Subcutaneous abdominal adipose tissue (tissue), 5 donors: ENCODE measurements around the gene RUNDC1.
A peak's percentile ranks its signal among the peaks of the same experiment; 100 is the strongest.
"Not testable (repeated sequence)": the region's sequence is repeated elsewhere in the genome, so short reads cannot be mapped to it uniquely, and the experiment has no call there.

ENCODE experiments used
- H3K27ac ChIP-seq: one replicate; pipeline ENCODE4 v1.7.0; 2013; ENCODE audit warnings: low read depth, mild to moderate bottlenecking, inconsistent platforms, low read length, moderate library complexity
- H3K27me3 ChIP-seq, 5 donors: one replicate each; pipeline ENCODE4 v1.7.0; 2013; ENCODE audit warnings: low read length in 5 of 5, inconsistent platforms in 1 of 5; ENCODE audit not compliant: control insufficient read depth in 5 of 5, insufficient read depth in 4 of 5
- H3K36me3 ChIP-seq, 5 donors: one replicate each; pipeline ENCODE4 v1.7.0; 2013; ENCODE audit warnings: low read length in 5 of 5; ENCODE audit not compliant: control insufficient read depth in 5 of 5, insufficient read depth in 5 of 5
- H3K4me1 ChIP-seq, 5 donors: one replicate each; pipeline ENCODE4 v1.7.0; 2013; ENCODE audit warnings: low read length in 5 of 5, mild to moderate bottlenecking in 3 of 5, moderate library complexity in 1 of 5; ENCODE audit not compliant: control insufficient read depth in 5 of 5, insufficient read depth in 5 of 5
- H3K4me3 ChIP-seq, 5 donors: one replicate each; pipeline ENCODE4 v1.7.0; 2013; ENCODE audit warnings: low read length in 5 of 5, low read depth in 1 of 5
- H3K9ac ChIP-seq, 5 donors: one replicate each; pipeline ENCODE4 v1.7.0; 2013; ENCODE audit warnings: low read length in 5 of 5, mild to moderate bottlenecking in 4 of 5, moderate library complexity in 3 of 5
- H3K9me3 ChIP-seq, 5 donors: one replicate each; pipeline ENCODE4 v1.7.0; 2013; ENCODE audit warnings: low read length in 5 of 5; ENCODE audit not compliant: control insufficient read depth in 5 of 5
- donor health status: healthy.
- donor health status: healthy.
- donor health status: healthy.
- donor health status: healthy.
- donor health status: healthy.

RUNDC1 gene

DNA sequence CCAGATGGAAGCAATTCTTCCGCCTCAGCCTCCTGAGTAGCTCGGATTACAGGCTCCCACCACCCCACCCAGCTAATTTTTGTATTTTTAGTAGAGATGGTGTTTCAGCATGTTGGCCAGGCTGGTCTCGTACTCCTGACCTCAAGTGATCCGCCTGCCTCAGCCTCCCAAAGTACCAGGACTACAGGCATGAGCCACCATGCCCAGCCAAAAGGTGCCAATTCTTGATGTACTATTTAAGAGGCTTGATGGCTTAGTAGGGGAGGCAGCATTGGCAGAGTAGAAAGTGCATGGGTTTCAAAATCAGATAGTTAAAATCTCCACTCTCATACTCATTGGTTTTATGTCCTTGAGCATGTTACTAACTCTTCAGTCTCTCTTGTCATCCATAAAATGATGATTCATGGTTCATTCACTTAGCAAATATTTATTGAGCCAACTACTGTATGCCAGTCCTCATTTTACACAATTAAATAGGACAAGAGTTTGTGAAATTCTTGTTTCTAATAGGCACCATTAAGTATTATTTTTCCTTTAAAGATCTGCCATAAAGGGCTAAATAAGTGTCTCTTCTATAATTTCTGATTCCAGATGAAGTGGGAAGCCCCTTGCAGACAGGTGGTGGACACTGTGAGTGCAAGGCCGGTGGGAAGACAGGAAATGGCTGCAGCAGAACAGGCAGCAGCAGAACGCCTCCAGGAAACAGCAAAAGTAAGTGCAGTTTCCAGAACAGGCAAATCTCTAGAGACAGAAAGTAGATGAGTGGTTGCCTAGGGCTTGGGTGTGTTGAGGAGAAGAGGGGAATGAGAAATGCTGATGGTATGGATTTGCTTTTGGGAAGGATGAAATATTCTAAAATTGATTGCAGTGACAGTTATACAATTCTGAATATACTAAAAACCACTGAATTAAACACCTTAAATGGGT, 9.6 kb downstream of the RUNDC1 start:
- no peaks in the 10 kb centered on the region for H3K9me3 ChIP-seq
- no peak overlapping the region for H3K4me3 ChIP-seq
- peaks cover 9 to 74% (median 53%) of the 10 kb centered on the region in 5 donors for H3K36me3 ChIP-seq
- H3K27ac ChIP-seq: no peak overlapping the region
- no peak overlapping the region for H3K9ac ChIP-seq
- H3K27me3 ChIP-seq: no peaks in the 10 kb centered on the region
- H3K4me1 ChIP-seq: peaks cover 0 to 33% (median 23%) of the 10 kb centered on the region in 5 donors

GRCh38 chr17:42991471-42991870, 11.1 kb downstream of the RUNDC1 start:
- Histone ChIP-seq H3K4me1 (peaks cover 0 to 21% (median 12%) of the 10 kb centered on the region in 5 donors), H3K9me3 (no peaks in the 10 kb centered on the region), H3K36me3 (peaks cover 9 to 74% (median 53%) of the 10 kb centered on the region in 5 donors), H3K9ac (no peak overlapping the region), H3K27ac (no peak overlapping the region), H3K4me3 (no peak overlapping the region), H3K27me3 (no peaks in the 10 kb centered on the region)

- H3K4me1 ChIP-seq: peaks cover 0 to 14% (median 8%) of the 10 kb centered on the region in 5 donors
- no peaks in the 10 kb centered on the region for H3K9me3 ChIP-seq
- H3K27me3 ChIP-seq: no peaks in the 10 kb centered on the region
- no peak overlapping the region for H3K9ac ChIP-seq
- no peak overlapping the region for H3K4me3 ChIP-seq
- H3K36me3 ChIP-seq: peaks cover 9 to 67% (median 47%) of the 10 kb centered on the region in 5 donors
- no peak overlapping the region for H3K27ac ChIP-seq
These were observed 12.5 kb downstream of the RUNDC1 start for GRCh38 chr17:42992872-42993271.

- H3K27ac ChIP-seq, H3K27me3 ChIP-seq: not testable (repeated sequence)
- H3K36me3 ChIP-seq: peaks cover 9 to 56% (median 41%) of the 10 kb centered on the region in 5 donors
These were observed 13.5 kb downstream of the RUNDC1 start for GRCh38 chr17:42993913-42994312.

GRCh38 chr17:42997390-42997983, 17.1 kb downstream of the RUNDC1 start:
- Histone ChIP-seq H3K27ac (peak overlapping the region; percentile 50), H3K36me3 (peaks cover 7 to 44% (median 32%) of the 10 kb centered on the region in 5 donors), H3K4me3 (peak overlapping the region in 3 of 5 donors; percentile 40 to 98 (median 92)), H3K4me1 (peaks cover 8 to 37% (median 34%) of the 10 kb centered on the region in 5 donors), H3K9me3 (no peaks in the 10 kb centered on the region), H3K27me3 (no peaks in the 10 kb centered on the region), H3K9ac (peak overlapping the region in 3 of 5 donors; percentile 53 to 69 (median 63))

More at GRCh38 chr17:42993913-42994312, 13.5 kb downstream of the RUNDC1 start:
- H3K4me3 ChIP-seq, H3K9me3 ChIP-seq, H3K9ac ChIP-seq: not testable (repeated sequence)
- H3K4me1 ChIP-seq: peaks cover 0 to 12% (median 11%) of the 10 kb centered on the region in 5 donors

GRCh38 chr17:42997984-42998938, 17.9 kb downstream of the RUNDC1 start, which contains the start of gene RPL27:
Gene RPL27, plus strand, starts transcription at chr17:42998419. Its CDS starts 332 bp downstream, at chr17:42998751.
- Histone ChIP-seq H3K27ac (peak within 1 kb of the TSS; percentile 94), H3K4me3 (peak within 1 kb of the TSS; percentile 73 to 98 (median 92)), H3K4me1 (peaks cover 8 to 37% (median 36%) of the 10 kb centered on the region in 5 donors), H3K9ac (peak within 1 kb of the TSS; percentile 75 to 99 (median 94)), H3K36me3 (peaks cover 7 to 44% (median 32%) of the 10 kb centered on the region in 5 donors), H3K9me3 (no peaks in the 10 kb centered on the region), H3K27me3 (no peaks in the 10 kb centered on the region)

GRCh38 chr17:42999003-42999525, 18.7 kb downstream of the RUNDC1 start:
- H3K4me1 ChIP-seq: peaks cover 8 to 37% (median 36%) of the 10 kb centered on the region in 5 donors
- peak overlapping the region; percentile 75 to 99 (median 94) for H3K9ac ChIP-seq
- H3K27me3 ChIP-seq: no peaks in the 10 kb centered on the region
- no peaks in the 10 kb centered on the region for H3K9me3 ChIP-seq
- peaks cover 7 to 43% (median 34%) of the 10 kb centered on the region in 5 donors for H3K36me3 ChIP-seq
- H3K4me3 ChIP-seq: peak overlapping the region; percentile 73 to 98 (median 92)
- peak overlapping the region; percentile 94 for H3K27ac ChIP-seq

- peak overlapping the region in 2 of 5 donors; percentile 16 to 51 for H3K9ac ChIP-seq
- peaks cover 8 to 37% (median 36%) of the 10 kb centered on the region in 5 donors for H3K4me1 ChIP-seq
- H3K36me3 ChIP-seq: peaks cover 7 to 37% (median 34%) of the 10 kb centered on the region in 5 donors
- not testable (repeated sequence) for H3K4me3 ChIP-seq, H3K9me3 ChIP-seq, H3K27me3 ChIP-seq
- H3K27ac ChIP-seq: peak overlapping the region; percentile 54
These were observed 20.5 kb downstream of the RUNDC1 start for GRCh38 chr17:43000894-43001293.

DNA sequence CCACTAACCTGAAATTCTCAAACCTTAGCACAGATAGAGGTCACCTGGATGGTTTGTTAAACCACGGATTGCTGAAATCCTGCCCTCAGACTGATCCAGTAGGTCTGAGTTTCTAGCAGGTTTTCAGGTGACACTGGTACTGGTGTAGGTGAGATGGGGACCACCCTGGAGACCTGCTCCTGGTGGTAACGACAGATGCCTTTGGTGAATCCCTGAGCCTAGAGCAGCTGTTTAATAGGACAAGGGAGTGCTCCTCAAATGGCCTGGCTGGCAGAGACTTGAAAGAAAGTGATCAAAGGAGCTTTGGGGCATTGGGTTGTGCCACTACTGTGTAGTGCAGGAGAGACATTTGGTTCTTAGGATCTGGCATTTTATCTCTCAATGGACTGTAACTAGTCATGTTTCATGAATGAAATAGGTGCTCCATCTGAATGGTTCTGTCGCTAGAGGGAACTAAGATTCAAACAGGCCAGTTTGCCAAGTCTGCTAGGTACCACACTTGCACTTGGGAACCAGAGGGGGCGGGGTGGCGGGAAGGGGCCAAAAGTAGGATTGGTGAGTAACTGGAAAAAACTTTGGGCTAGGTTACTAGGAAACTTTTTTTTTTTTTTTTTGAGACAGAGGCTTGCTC, 23.3 kb downstream of the RUNDC1 start:
- Histone ChIP-seq H3K36me3 (peaks cover 7 to 37% (median 34%) of the 10 kb centered on the region in 5 donors), H3K9ac (no peak overlapping the region), H3K4me1 (peaks cover 8 to 46% (median 38%) of the 10 kb centered on the region in 5 donors), H3K9me3 (no peaks in the 10 kb centered on the region), H3K4me3 (no peak overlapping the region), H3K27me3 (no peaks in the 10 kb centered on the region), H3K27ac (peak overlapping the region; percentile 13)
